Endothelial cell of umbilical vein (primary cell): ENCODE data around the gene SCRN1. TPM values are rescaled to one million over a fixed set of nuclear protein-coding genes. Genes with fewer than 3 reads are reported as not detected.

Experiments used
- BruUV-seq: library from RNA; stranded (reverse); fragments of 400-500 nt; replicated peaks from 2 replicates; lab custom pipeline; 2021; lab: Mats Ljungman, UMichigan
- CTCF ChIA-PET: fragments of 300-600, 350-600 bp; sonication (Branson Sonifier 250); formaldehyde crosslinking; loops from one replicate; lab custom pipeline; 2021; ENCODE audit warnings: antibody characterized with exemption, inconsistent platforms; lab: Charles Lee
- POLR2A ChIA-PET: fragments of 300-600, 350-600 bp; sonication (Branson Sonifier 250); formaldehyde crosslinking; loops from one replicate; lab custom pipeline; 2021; ENCODE audit warnings: antibody characterized with exemption, inconsistent platforms; lab: Charles Lee
- DNase-seq: peaks from one replicate; pipeline ENCODE4 v3.0.0-alpha.2; 2011; ENCODE audit warnings: low read depth, low spot score
- FAIRE-seq: peaks from 2 replicates; lab custom pipeline; 2011; peaks lifted over from hg19 to GRCh38; lab: Jason Lieb, UNC
- H2AFZ ChIP-seq: 2 replicates; pipeline ENCODE4 v1.6.0; 2012; ENCODE audit warnings: low read depth, low read length, control low read depth, inconsistent platforms
- H3K27ac ChIP-seq: 2 replicates; pipeline ENCODE4 v1.5.1; 2011; ENCODE audit warnings: low read depth, mild to moderate bottlenecking, control low read depth, low read length, moderate library complexity; ENCODE audit not compliant: insufficient read depth
- H3K27me3 ChIP-seq, 2 experiments: 2 replicates each; pipeline versions ENCODE4 v1.6.0 to v1.6.1; 2011; ENCODE audit warnings: low read length in 2 of 2, mixed read lengths in 1 of 2; ENCODE audit not compliant: control insufficient read depth in 2 of 2, insufficient read depth in 2 of 2
- H3K36me3 ChIP-seq, 2 experiments: 2 replicates in 1 of 2; 3 replicates in 1 of 2; pipeline ENCODE4 v1.5.1; 2011; ENCODE audit warnings: low read length in 2 of 2, mild to moderate bottlenecking in 1 of 2, moderate library complexity in 1 of 2; ENCODE audit not compliant: control insufficient read depth in 2 of 2, insufficient read depth in 2 of 2; ENCODE audit errors: extremely low read depth in 1 of 2
- H3K4me1 ChIP-seq: 3 replicates; pipeline ENCODE4 v1.5.1; 2011; ENCODE audit warnings: mild to moderate bottlenecking, low read length; ENCODE audit not compliant: control insufficient read depth, insufficient read depth; ENCODE audit errors: extremely low read depth
- H3K4me2 ChIP-seq: 2 replicates; pipeline ENCODE4 v1.6.1; 2011; ENCODE audit warnings: low read length, control low read depth, mixed read lengths; ENCODE audit not compliant: insufficient read depth
- H3K4me3 ChIP-seq, 3 experiments: fragments of 200-600 bp in 1 of 3; sonication (generic), shearing (Covaris generic) in 1 of 3; replicated peaks in 1 of 3; 2 replicates each; pipeline ENCODE4 v1.5.1; 2011 to 2016; ENCODE audit warnings: control low read depth in 3 of 3, low read length in 3 of 3, mild to moderate bottlenecking in 2 of 3, inconsistent platforms in 1 of 3, low read depth in 1 of 3, moderate library complexity in 1 of 3; ENCODE audit not compliant: insufficient read depth in 1 of 3
- H3K79me2 ChIP-seq: 2 replicates; pipeline ENCODE4 v1.6.0; 2012; ENCODE audit warnings: low read length, inconsistent platforms; ENCODE audit not compliant: control insufficient read depth, insufficient read depth
- H3K9ac ChIP-seq: replicated peaks from 2 replicates; pipeline ENCODE3; 2011; ENCODE audit warnings: low read length, control low read depth; ENCODE audit not compliant: insufficient read depth; ENCODE audit errors: extremely low read depth
- H3K9me1 ChIP-seq: replicated peaks from 3 replicates; pipeline ENCODE4 v1.6.0; 2011; ENCODE audit warnings: mild to moderate bottlenecking, low read length; ENCODE audit not compliant: control insufficient read depth, insufficient read depth; ENCODE audit errors: extremely low read depth
- H3K9me3 ChIP-seq: replicated peaks from 2 replicates; pipeline ENCODE4 v1.5.1; 2012; ENCODE audit warnings: low read length, inconsistent platforms; ENCODE audit not compliant: control insufficient read depth, insufficient read depth
- H4K20me1 ChIP-seq: replicated peaks from 2 replicates; pipeline ENCODE3; 2011; ENCODE audit warnings: mild to moderate bottlenecking, low read length; ENCODE audit not compliant: control insufficient read depth, insufficient read depth; ENCODE audit errors: extremely low read depth
- EZH2 ChIP-seq: IDR thresholded peaks from 2 replicates; pipeline ENCODE4 v1.6.1; 2012; ENCODE audit warnings: borderline replicate concordance, low read depth, mild to moderate bottlenecking, moderate library complexity, low read length, inconsistent platforms; ENCODE audit not compliant: severe bottlenecking
- FOS ChIP-seq: IDR thresholded peaks from 2 replicates; pipeline ENCODE4 v1.6.1; 2011; ENCODE audit warnings: mild to moderate bottlenecking, low read length, moderate library complexity, borderline replicate concordance; ENCODE audit not compliant: insufficient read depth
- GATA2 ChIP-seq: IDR thresholded peaks from 2 replicates; pipeline ENCODE4 v1.7.0; 2011; ENCODE audit warnings: low read depth, mild to moderate bottlenecking, moderate library complexity, mixed read lengths, low read length; ENCODE audit not compliant: insufficient read length, insufficient read depth
- JUN ChIP-seq: IDR thresholded peaks from 2 replicates; pipeline ENCODE4 v1.6.1; 2011; ENCODE audit warnings: borderline replicate concordance, low read depth; ENCODE audit not compliant: insufficient read length, insufficient read depth
- MYC ChIP-seq: IDR thresholded peaks from one replicate; pipeline ENCODE4 v1.6.1; 2011; ENCODE audit warnings: mild to moderate bottlenecking, low read depth, low read length
- POLR2A ChIP-seq: IDR thresholded peaks from 2 replicates; pipeline ENCODE4 v1.6.1; 2012; ENCODE audit warnings: low read depth, mild to moderate bottlenecking, control low read depth, low read length
- POLR2AphosphoS5 ChIP-seq: IDR thresholded peaks from 2 replicates; pipeline ENCODE4 v1.6.1; 2012; ENCODE audit warnings: low read depth, mild to moderate bottlenecking, control low read depth, low read length, moderate library complexity; ENCODE audit not compliant: insufficient read depth
- dilution Hi-C: fragments of 300-500 bp; cut with MboI; formaldehyde crosslinking; loops from one replicate; pipeline ENCODE4 v1.15.0; 2019; ENCODE audit warnings: low sequenced_read_pairs; ENCODE audit not compliant: extremely low pct_ligation_motif_present
- intact Hi-C: fragments of 100-400 bp; cut with micrococcal nuclease; formaldehyde crosslinking; loops from one replicate; pipeline ENCODE4 v1.10.0; 2022
- polyA plus RNA-seq, 4 experiments: library from polyadenylated mRNA; depleted of rRNA in 3 of 4; stranded (reverse) in 3 of 4; unstranded in 1 of 4; fragments of >200 nt; gene quantifications; 2 replicates each; pipeline versions ENCODE4 v1.2.1 to v1.2.3, GENCODE V29; 2011 to 2012; ENCODE audit warnings: missing spikeins in 1 of 4
- total RNA-seq: library from RNA; stranded (reverse); gene quantifications from 2 replicates; pipeline ENCODE4 v1.2.3, GENCODE V29; 2021
- TF ChIP-seq, protein P1 (sequence below), 2 donors: IDR thresholded peaks; 1 replicate in 1 of 2; 2 replicates in 1 of 2; pipeline ENCODE4 v1.5.1; 2011; ENCODE audit warnings: low read length in 2 of 2, mild to moderate bottlenecking in 2 of 2, moderate library complexity in 2 of 2, control low read depth in 1 of 2, inconsistent platforms in 1 of 2, low read depth in 1 of 2; ENCODE audit not compliant: insufficient read depth in 1 of 2; ENCODE audit errors: extremely low read depth in 1 of 2
- TF ChIP-seq, protein P2 (sequence below): IDR thresholded peaks from 2 replicates; pipeline ENCODE4 v1.6.1; 2011; ENCODE audit not compliant: insufficient read depth, insufficient read length

Gene SCRN1
- total and polyA plus RNA-seq, 2 donors (not counting 3 experiments of a cell fraction or from before 2014, with no cell fraction given) = 57.0 to 127 TPM

DNA sequence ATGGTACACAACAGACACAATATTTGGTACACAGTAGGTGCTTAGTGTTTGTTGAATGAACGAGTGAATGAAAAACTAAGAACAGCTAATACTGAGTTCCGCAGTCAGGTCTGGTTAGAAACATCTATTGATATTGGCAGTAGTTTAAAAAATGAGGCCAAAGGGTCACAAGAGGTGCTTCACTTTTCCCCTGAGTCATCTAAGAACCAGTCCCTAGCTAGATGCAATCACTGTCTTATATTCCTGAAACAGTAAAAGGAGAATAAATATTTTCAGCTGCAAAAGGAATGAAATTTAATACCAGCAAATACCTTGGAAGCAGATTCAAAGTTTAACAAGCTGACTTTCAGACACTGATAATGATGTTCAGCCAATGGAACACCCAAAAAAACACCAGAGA, 54.5 kb downstream of the SCRN1 start:
- no peak overlapping the region for H2AFZ ChIP-seq
- no peaks in the 10 kb centered on the region for H3K27me3 ChIP-seq
- intact Hi-C loops (no loop called here), dilution Hi-C loops (no loop called here)
- BruUV-seq = no TSS peak
- no peak overlapping the region for H3K4me3 ChIP-seq
- DNase-seq (no peak), FAIRE-seq (no peak)
- no peak overlapping the region for H3K27ac ChIP-seq
- H3K9ac ChIP-seq = no peak overlapping the region
- POLR2A ChIA-PET = no interaction called here
- no peaks in the 10 kb centered on the region for H4K20me1 ChIP-seq
- TF ChIP-seq POLR2A = no peak
- no peak for TF ChIP-seq JUN
- no peak for TF ChIP-seq EZH2
- TF ChIP-seq, protein P1, sequence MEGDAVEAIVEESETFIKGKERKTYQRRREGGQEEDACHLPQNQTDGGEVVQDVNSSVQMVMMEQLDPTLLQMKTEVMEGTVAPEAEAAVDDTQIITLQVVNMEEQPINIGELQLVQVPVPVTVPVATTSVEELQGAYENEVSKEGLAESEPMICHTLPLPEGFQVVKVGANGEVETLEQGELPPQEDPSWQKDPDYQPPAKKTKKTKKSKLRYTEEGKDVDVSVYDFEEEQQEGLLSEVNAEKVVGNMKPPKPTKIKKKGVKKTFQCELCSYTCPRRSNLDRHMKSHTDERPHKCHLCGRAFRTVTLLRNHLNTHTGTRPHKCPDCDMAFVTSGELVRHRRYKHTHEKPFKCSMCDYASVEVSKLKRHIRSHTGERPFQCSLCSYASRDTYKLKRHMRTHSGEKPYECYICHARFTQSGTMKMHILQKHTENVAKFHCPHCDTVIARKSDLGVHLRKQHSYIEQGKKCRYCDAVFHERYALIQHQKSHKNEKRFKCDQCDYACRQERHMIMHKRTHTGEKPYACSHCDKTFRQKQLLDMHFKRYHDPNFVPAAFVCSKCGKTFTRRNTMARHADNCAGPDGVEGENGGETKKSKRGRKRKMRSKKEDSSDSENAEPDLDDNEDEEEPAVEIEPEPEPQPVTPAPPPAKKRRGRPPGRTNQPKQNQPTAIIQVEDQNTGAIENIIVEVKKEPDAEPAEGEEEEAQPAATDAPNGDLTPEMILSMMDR (IDR thresholded peaks at IDR 0.05; ENCODE audit: extremely low read depth in 1 of 2, insufficient read depth in 1 of 2, low read depth in 1 of 2, low read length in 2 of 2) = no peak
- TF ChIP-seq, protein P2, sequence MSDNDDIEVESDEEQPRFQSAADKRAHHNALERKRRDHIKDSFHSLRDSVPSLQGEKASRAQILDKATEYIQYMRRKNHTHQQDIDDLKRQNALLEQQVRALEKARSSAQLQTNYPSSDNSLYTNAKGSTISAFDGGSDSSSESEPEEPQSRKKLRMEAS = no peak
- no peak for TF ChIP-seq GATA2
- TF ChIP-seq MYC = no peak
- no peak for TF ChIP-seq POLR2AphosphoS5
- no peak for TF ChIP-seq FOS
- peaks cover 11 to 36% of the 10 kb centered on the region in 2 experiments for H3K36me3 ChIP-seq
- no peaks in the 10 kb centered on the region for H3K9me1 ChIP-seq
- no peaks in the 10 kb centered on the region for H3K9me3 ChIP-seq
- no peak overlapping the region for H3K4me2 ChIP-seq
- H3K79me2 ChIP-seq = no peaks in the 10 kb centered on the region
- no peaks in the 10 kb centered on the region for H3K4me1 ChIP-seq
- CTCF ChIA-PET = interaction anchor here (2.3 to 3.3 kb wide), 2 partner anchors 13 to 127 kb away, joined by 7 to 18 read pairs; no protein-coding TSS in a partner anchor
